Effector memory CD8-positive, alpha-beta T cell (primary cell): ENCODE results near the gene BMP6.

Experiments
- ATAC-seq: fragments of 150-1000 bp; cut with Tn5 transposase; replicated peaks from 2 replicates; pipeline ENCODE4 v1.10.0; 2021; ENCODE audit warnings: mild to moderate bottlenecking, moderate library complexity
- DNase-seq, 3 experiments: peaks; one replicate each; pipeline ENCODE4 v3.0.0; 2021
- H3K27ac Mint-ChIP-seq, 2 donors: one replicate each; pipeline ENCODE4 v1.8.0; 2022; ENCODE audit warnings: mild to moderate bottlenecking in 2 of 2, mixed read lengths in 2 of 2, moderate library complexity in 2 of 2
- H3K27me3 Mint-ChIP-seq, 2 donors: one replicate each; pipeline ENCODE4 v1.8.0; 2022; ENCODE audit warnings: mixed read lengths in 2 of 2
- H3K36me3 Mint-ChIP-seq: one replicate; pipeline ENCODE4 v1.8.0; 2022; ENCODE audit warnings: mild to moderate bottlenecking, moderate library complexity, mixed read lengths; ENCODE audit not compliant: insufficient read depth
- H3K4me1 Mint-ChIP-seq, 2 donors: one replicate each; pipeline ENCODE4 v1.8.0; 2022; ENCODE audit warnings: low read depth in 2 of 2, mixed read lengths in 2 of 2
- H3K4me3 Mint-ChIP-seq, 2 donors: one replicate each; pipeline ENCODE4 v1.8.0; 2022; ENCODE audit warnings: mild to moderate bottlenecking in 2 of 2, mixed read lengths in 2 of 2, moderate library complexity in 2 of 2
- H3K9me3 Mint-ChIP-seq, 2 donors: one replicate each; pipeline ENCODE4 v1.8.0; 2022; ENCODE audit warnings: mixed read lengths in 2 of 2

BMP6 gene

GRCh38 chr6:7909323-7910276 is 183.7 kb downstream of the BMP6 start:
- H3K9me3 Mint-ChIP-seq: no peaks in the 10 kb centered on the region
- ATAC-seq: peak; percentile 34
- H3K36me3 Mint-ChIP-seq: peaks cover 4% of the 10 kb centered on the region
- no peaks in the 10 kb centered on the region for H3K27me3 Mint-ChIP-seq
- H3K4me1 Mint-ChIP-seq: peaks cover 5 to 18% of the 10 kb centered on the region in 2 donors
- DNase-seq: no peak
- H3K27ac Mint-ChIP-seq: peak overlapping the region in 1 of 2 donors; percentile 79
- H3K4me3 Mint-ChIP-seq: peak overlapping the region; percentile 71 to 73

- Mint-ChIP-seq H3K4me1 (peaks cover 5 to 14% of the 10 kb centered on the region in 2 donors), H3K9me3 (no peaks in the 10 kb centered on the region), H3K4me3 (no peak overlapping the region), H3K36me3 (no peaks in the 10 kb centered on the region), H3K27ac (no peak overlapping the region), H3K27me3 (no peaks in the 10 kb centered on the region)
- ATAC-seq (peak; percentile 50), DNase-seq (no peak)
These were observed 184.4 kb downstream of the BMP6 start for GRCh38 chr6:7910298-7910653.

- H3K27ac Mint-ChIP-seq: peak within 1 kb of the TSS in 1 of 2 donors; percentile 79
- peak; percentile 42 to 53 (median 45) for DNase-seq
- H3K4me3 Mint-ChIP-seq: peak within 1 kb of the TSS; percentile 71 to 73
- H3K4me1 Mint-ChIP-seq: peaks cover 5 to 14% of the 10 kb centered on the region in 2 donors
- H3K9me3 Mint-ChIP-seq: no peaks in the 10 kb centered on the region
- H3K36me3 Mint-ChIP-seq: no peaks in the 10 kb centered on the region
- H3K27me3 Mint-ChIP-seq: no peaks in the 10 kb centered on the region
- ATAC-seq: peak; percentile 85
These were observed 184.9 kb downstream of the BMP6 start, which contains the start of gene TXNDC5 for GRCh38 chr6:7910654-7911344. Gene TXNDC5, minus strand, starts transcription at chr6:7910788. Its CDS starts 12 bp downstream, at chr6:7910776.

GRCh38 chr6:7911345-7911725 is 185.4 kb downstream of the BMP6 start:
- Mint-ChIP-seq H3K4me3 (no peak overlapping the region), H3K36me3 (no peaks in the 10 kb centered on the region), H3K27me3 (no peaks in the 10 kb centered on the region), H3K9me3 (no peaks in the 10 kb centered on the region), H3K4me1 (peaks cover 5 to 14% of the 10 kb centered on the region in 2 donors), H3K27ac (no peak overlapping the region)
- no peak for DNase-seq
- no peak for ATAC-seq

- H3K4me3 Mint-ChIP-seq: no peak overlapping the region
- no peak for ATAC-seq
- no peak for DNase-seq
- H3K9me3 Mint-ChIP-seq: no peaks in the 10 kb centered on the region
- H3K4me1 Mint-ChIP-seq: peaks cover 5 to 14% of the 10 kb centered on the region in 2 donors
- H3K27ac Mint-ChIP-seq: no peak overlapping the region
- H3K27me3 Mint-ChIP-seq: no peaks in the 10 kb centered on the region
- no peaks in the 10 kb centered on the region for H3K36me3 Mint-ChIP-seq
These were observed 186.1 kb downstream of the BMP6 start for GRCh38 chr6:7912024-7912423.

GRCh38 chr6:7912736-7913517 is 187.0 kb downstream of the BMP6 start:
- H3K36me3 Mint-ChIP-seq: no peaks in the 10 kb centered on the region
- no peak for DNase-seq
- H3K4me1 Mint-ChIP-seq: peaks cover 5 to 10% of the 10 kb centered on the region in 2 donors
- H3K4me3 Mint-ChIP-seq: no peak overlapping the region
- H3K27ac Mint-ChIP-seq: no peak overlapping the region
- no peaks in the 10 kb centered on the region for H3K9me3 Mint-ChIP-seq
- ATAC-seq: no peak
- no peaks in the 10 kb centered on the region for H3K27me3 Mint-ChIP-seq

GRCh38 chr6:7914311-7914710 is 188.4 kb downstream of the BMP6 start:
- peaks cover 3 to 5% of the 10 kb centered on the region in 2 donors for H3K4me1 Mint-ChIP-seq
- H3K27me3 Mint-ChIP-seq: no peaks in the 10 kb centered on the region
- H3K36me3 Mint-ChIP-seq: no peaks in the 10 kb centered on the region
- no peak for ATAC-seq
- H3K27ac Mint-ChIP-seq: no peak overlapping the region
- H3K4me3 Mint-ChIP-seq: no peak overlapping the region
- DNase-seq: no peak
- H3K9me3 Mint-ChIP-seq: no peaks in the 10 kb centered on the region

GRCh38 chr6:7914991-7915789 is 189.3 kb downstream of the BMP6 start:
- DNase-seq (no peak), ATAC-seq (no peak)
- peaks cover 0 to 2% of the 10 kb centered on the region in 2 donors for H3K4me1 Mint-ChIP-seq
- no peaks in the 10 kb centered on the region for H3K27me3 Mint-ChIP-seq
- H3K36me3 Mint-ChIP-seq: no peaks in the 10 kb centered on the region
- H3K9me3 Mint-ChIP-seq: no peaks in the 10 kb centered on the region
- H3K27ac Mint-ChIP-seq: no peak overlapping the region
- H3K4me3 Mint-ChIP-seq: no peak overlapping the region

GRCh38 chr6:7916959-7917358 is 191.1 kb downstream of the BMP6 start:
- Mint-ChIP-seq H3K27me3 (no peaks in the 10 kb centered on the region), H3K4me3 (no peak overlapping the region), H3K36me3 (no peaks in the 10 kb centered on the region), H3K27ac (no peak overlapping the region), H3K4me1 (no peaks in the 10 kb centered on the region), H3K9me3 (no peaks in the 10 kb centered on the region)
- no peak for ATAC-seq
- no peak for DNase-seq

- Mint-ChIP-seq H3K9me3 (no peaks in the 10 kb centered on the region), H3K27me3 (no peaks in the 10 kb centered on the region), H3K4me3 (no peak overlapping the region), H3K27ac (no peak overlapping the region), H3K36me3 (no peaks in the 10 kb centered on the region), H3K4me1 (no peaks in the 10 kb centered on the region)
- ATAC-seq (no peak), DNase-seq (no peak)
These were observed 191.8 kb downstream of the BMP6 start for GRCh38 chr6:7917729-7918128.

GRCh38 chr6:7918403-7918802 is 192.5 kb downstream of the BMP6 start:
- Mint-ChIP-seq H3K4me3 (no peak overlapping the region), H3K36me3 (no peaks in the 10 kb centered on the region), H3K27ac (no peak overlapping the region), H3K27me3 (no peaks in the 10 kb centered on the region), H3K9me3 (no peaks in the 10 kb centered on the region), H3K4me1 (no peaks in the 10 kb centered on the region)
- DNase-seq (no peak), ATAC-seq (no peak)

GRCh38 chr6:7919871-7920270 is 194.0 kb downstream of the BMP6 start:
- no peak for DNase-seq
- peak; percentile 24 for ATAC-seq
- Mint-ChIP-seq H3K4me3 (no peak overlapping the region), H3K4me1 (no peaks in the 10 kb centered on the region), H3K27ac (no peak overlapping the region), H3K9me3 (no peaks in the 10 kb centered on the region), H3K27me3 (peaks cover 12 to 14% of the 10 kb centered on the region in 2 donors), H3K36me3 (no peaks in the 10 kb centered on the region)

GRCh38 chr6:7920425-7920824 is 194.5 kb downstream of the BMP6 start:
- ATAC-seq: no peak
- H3K4me1 Mint-ChIP-seq: no peaks in the 10 kb centered on the region
- no peak overlapping the region for H3K4me3 Mint-ChIP-seq
- H3K27me3 Mint-ChIP-seq: peaks cover 16 to 18% of the 10 kb centered on the region in 2 donors
- no peak overlapping the region for H3K27ac Mint-ChIP-seq
- H3K9me3 Mint-ChIP-seq: peaks cover 0 to 4% of the 10 kb centered on the region in 2 donors
- H3K36me3 Mint-ChIP-seq: no peaks in the 10 kb centered on the region
- no peak for DNase-seq
